HG02852 (cell line): ENCODE measurements around the gene GABRQ.

Experiments
- ATAC-seq: cut with Tn5 transposase; IDR thresholded peaks from one replicate; pipeline ENCODE4 v1.9.1; 2021; ENCODE audit warnings: mild to moderate bottlenecking, moderate library complexity; ENCODE audit not compliant: unreplicated experiment

Gene GABRQ

GRCh38 chrX:152637649-152638442 is at the start of gene GABRQ:
Gene GABRQ (plus strand): TSS chrX:152637895. CDS start chrX:152638203, 308 bp downstream.
- ATAC-seq = no peak

GRCh38 chrX:152588206-152588605 is 49.5 kb upstream of the GABRQ start:
- ATAC-seq = no peak

GRCh38 chrX:152600853-152601633 is 36.7 kb upstream of the GABRQ start:
- no peak for ATAC-seq

- ATAC-seq = no peak
Observed at GRCh38 chrX:152601848-152602616, 35.7 kb upstream of the GABRQ start.

- no peak for ATAC-seq
Observed at GRCh38 chrX:152614791-152615190, 22.9 kb upstream of the GABRQ start.

- ATAC-seq = no peak
Observed at GRCh38 chrX:152619897-152620296, 17.8 kb upstream of the GABRQ start.

GRCh38 chrX:152632445-152633097 is 5.1 kb upstream of the GABRQ start:
- ATAC-seq = peak; percentile 52

- no peak for ATAC-seq
Observed at GRCh38 chrX:152635941-152636340, 1.8 kb upstream of the GABRQ start.

GRCh38 chrX:152638443-152638904 is 779 bp downstream of the GABRQ start:
- no peak for ATAC-seq

- ATAC-seq = no peak
Observed at GRCh38 chrX:152639426-152639825, 1.7 kb downstream of the GABRQ start.

- no peak for ATAC-seq
Observed at GRCh38 chrX:152640034-152640818, 2.5 kb downstream of the GABRQ start.

GRCh38 chrX:152641256-152641875 is 3.7 kb downstream of the GABRQ start:
- no peak for ATAC-seq

- ATAC-seq = peak; percentile 54
Observed at GRCh38 chrX:152641996-152642395, 4.3 kb downstream of the GABRQ start.

- no peak for ATAC-seq
Observed at GRCh38 chrX:152642931-152643564, 5.4 kb downstream of the GABRQ start.

- ATAC-seq = peak; percentile 51
Observed at GRCh38 chrX:152646961-152647360, 9.3 kb downstream of the GABRQ start.

- ATAC-seq = no peak
Observed at GRCh38 chrX:152647978-152648377, 10.3 kb downstream of the GABRQ start.

- no peak for ATAC-seq
Observed at GRCh38 chrX:152652060-152652459, 14.4 kb downstream of the GABRQ start.

GRCh38 chrX:152652467-152652866 is 14.8 kb downstream of the GABRQ start:
- ATAC-seq = no peak

- ATAC-seq = no peak
Observed at GRCh38 chrX:152656087-152656486, 18.4 kb downstream of the GABRQ start.
